Ovary (tissue), 9 donors: Measurements from ENCODE around the gene SPP1. TPM values are rescaled to one million over a fixed set of nuclear protein-coding genes. Genes with fewer than 3 reads are reported as not detected.
"Not testable (repeated sequence)": the region's sequence is repeated elsewhere in the genome, so short reads cannot be mapped to it uniquely, and the experiment has no call there.

Experiments used
- DNase-seq, 5 donors: peaks; one replicate each; pipeline ENCODE4 v3.0.0-alpha.2; 2019 to 2020
- H3K27ac ChIP-seq, 2 donors: fragments of 200-600 bp; one replicate each; pipeline versions ENCODE4 v1.5.1 to v1.8.0; 2019 to 2022
- H3K27me3 ChIP-seq: fragments of 200-600 bp; one replicate; pipeline ENCODE4 v1.8.0; 2022
- H3K36me3 ChIP-seq: fragments of 200-600 bp; sonication (generic); one replicate; pipeline ENCODE4 v1.5.1; 2019
- H3K4me1 ChIP-seq: one replicate; pipeline ENCODE4 v1.8.1; 2013; ENCODE audit warnings: mild to moderate bottlenecking, moderate library complexity; ENCODE audit not compliant: insufficient read depth
- H3K4me3 ChIP-seq: fragments of 200-600 bp; sonication (generic); one replicate; pipeline ENCODE4 v1.5.1; 2017
- H3K9me3 ChIP-seq, 2 donors: fragments of 200-600 bp in 1 of 2; sonication (generic) in 1 of 2; one replicate each; pipeline versions ENCODE4 v1.5.1 to v1.8.1; 2013 to 2019; ENCODE audit warnings: mild to moderate bottlenecking in 1 of 2, moderate library complexity in 1 of 2
- CTCF ChIP-seq, 3 donors: fragments of 450-650 bp in 2 of 3; fragments of 200-600 bp in 1 of 3; IDR thresholded peaks; one replicate each; pipeline versions ENCODE4 v1.5.1 to v1.8.0; 2016 to 2022; ENCODE audit warnings: antibody characterized with exemption in 3 of 3, mild to moderate bottlenecking in 1 of 3
- EP300 ChIP-seq: sonication (generic); formaldehyde crosslinking; IDR thresholded peaks from one replicate; pipeline ENCODE4 v1.6.1; 2017; ENCODE audit warnings: antibody characterized with exemption
- POLR2A ChIP-seq: fragments of 450-650 bp; IDR thresholded peaks from one replicate; pipeline ENCODE4 v1.6.1; 2017; ENCODE audit warnings: antibody characterized with exemption, mild to moderate bottlenecking, moderate library complexity
- WGBS, 3 donors: extraction: QIAGEN DNeasy Blood & Tissue Kit in 1 of 3; methylation state at CpG; one replicate each; pipeline versions ENCODE4 v1.1.5 to v1.1.7; 2013 to 2017; 5-methylcytosine and 5-hydroxymethylcytosine counted together
- intact Hi-C, 4 donors: fragments of 100-400 bp; cut with DNase I; formaldehyde crosslinking; loops; one replicate each; pipeline versions ENCODE4 v1.11.0 to v1.15.1; 2022 to 2023
- polyA plus RNA-seq, 2 donors: library from polyadenylated mRNA; stranded (reverse); fragments of 200-250 nt in 1 of 2; fragments of 350-450 nt in 1 of 2; fragmentation: Illumina TruSeq in 1 of 2; extraction: RNeasy Lipid Tissue Mini Kit (QIAGEN cat#74804) in 1 of 2; gene quantifications; one replicate each; pipeline ENCODE4 v1.2.3, GENCODE V29; 2013 to 2014
- total RNA-seq, 7 donors: library from RNA; depleted of rRNA in 2 of 7; stranded (reverse); fragments of >200 nt in 2 of 7; fragmentation: NEBNext Ultra II Directional in 3 of 7; extraction: Animal tissue kit (Norgen Biotek cat#: 25700) in 3 of 7; gene quantifications; one replicate each; pipeline versions ENCODE4 v1.1.0 to v1.2.4, GENCODE V29; 2016 to 2023
- donor health status: DM: no; HTN: no; CAD: no; lungs with moderate emphysema.
- donor health status: DM: no; HTN: no; CAD: no.
- donor health status: Bipolar disorder and iron deficiency.
- donor health status: DM: yes; HTN: yes; CAD: no.
- donor health status: DM: no; HTN: no; CAD: no.
- donor health status: DM: yes; HTN: yes; CAD: no.

SPP1 gene
- total and polyA plus RNA-seq, 9 donors: 5.6 to 88.7 (median 23.7) TPM

GRCh38 chr4:87932718-87933141 is 42.8 kb upstream of the SPP1 start:
- TF ChIP-seq CTCF (IDR thresholded peaks at IDR 0.05): no peak
- no peak for TF ChIP-seq POLR2A
- TF ChIP-seq EP300: no peak
- intact Hi-C loops: no loop called here
- Histone ChIP-seq H3K27me3 (no peaks in the 10 kb centered on the region), H3K36me3 (no peaks in the 10 kb centered on the region), H3K27ac (no peak overlapping the region), H3K4me3 (no peak overlapping the region), H3K9me3 (no peaks in the 10 kb centered on the region), H3K4me1 (no peaks in the 10 kb centered on the region)
- 73 to 79% (median 74%) methylated on average over 5 of the region's 5 CpGs for WGBS, 3 donors
- no peak for DNase-seq

GRCh38 chr4:87933337-87933736 is 42.2 kb upstream of the SPP1 start:
- no peaks in the 10 kb centered on the region for H3K27me3 ChIP-seq
- no peak overlapping the region for H3K27ac ChIP-seq
- intact Hi-C loops: no loop called here
- no peaks in the 10 kb centered on the region for H3K36me3 ChIP-seq
- WGBS, 3 donors: 83 to 97% (median 89%) methylated on average over 1 of the region's 1 CpG
- H3K4me1 ChIP-seq: no peaks in the 10 kb centered on the region
- no peak for TF ChIP-seq EP300
- TF ChIP-seq CTCF (IDR thresholded peaks at IDR 0.05): no peak
- no peak overlapping the region for H3K4me3 ChIP-seq
- no peak for DNase-seq
- H3K9me3 ChIP-seq: no peaks in the 10 kb centered on the region

- 92 to 95% (median 95%) methylated on average over 2 of the region's 2 CpGs for WGBS, 3 donors
- intact Hi-C loops: no loop called here
- no peaks in the 10 kb centered on the region for H3K27me3 ChIP-seq
- no peak overlapping the region for H3K4me3 ChIP-seq
- no peaks in the 10 kb centered on the region for H3K36me3 ChIP-seq
- no peak overlapping the region for H3K27ac ChIP-seq
- H3K4me1 ChIP-seq: no peaks in the 10 kb centered on the region
- TF ChIP-seq POLR2A (no peak), CTCF (IDR thresholded peaks at IDR 0.05) (no peak), EP300 (no peak)
- H3K9me3 ChIP-seq: no peaks in the 10 kb centered on the region
- no peak for DNase-seq
These were observed 41.3 kb upstream of the SPP1 start for GRCh38 chr4:87934157-87934704.

- no peaks in the 10 kb centered on the region for H3K27me3 ChIP-seq
- TF ChIP-seq CTCF (IDR thresholded peaks at IDR 0.05) (no peak), EP300 (no peak), POLR2A (no peak)
- no peaks in the 10 kb centered on the region for H3K9me3 ChIP-seq
- no peak for DNase-seq
- 27 to 48% (median 36%) methylated on average over 2 of the region's 2 CpGs for WGBS, 3 donors
- no peak overlapping the region for H3K4me3 ChIP-seq
- no peaks in the 10 kb centered on the region for H3K4me1 ChIP-seq
- no peaks in the 10 kb centered on the region for H3K36me3 ChIP-seq
- no peak overlapping the region for H3K27ac ChIP-seq
- intact Hi-C loops: no loop called here
These were observed 40.5 kb upstream of the SPP1 start for GRCh38 chr4:87934973-87935372.

GRCh38 chr4:87935954-87936353 is 39.6 kb upstream of the SPP1 start:
- H3K9me3 ChIP-seq, H3K4me3 ChIP-seq, H3K36me3 ChIP-seq, H3K27me3 ChIP-seq, H3K27ac ChIP-seq, intact Hi-C loops, H3K4me1 ChIP-seq, DNase-seq: not testable (repeated sequence)
- WGBS, 3 donors: 75 to 82% (median 79%) methylated on average over 7 to 9 of the region's 9 CpGs
